ENCODE data around the gene MFAP2.

MFAP2 gene

DNA sequence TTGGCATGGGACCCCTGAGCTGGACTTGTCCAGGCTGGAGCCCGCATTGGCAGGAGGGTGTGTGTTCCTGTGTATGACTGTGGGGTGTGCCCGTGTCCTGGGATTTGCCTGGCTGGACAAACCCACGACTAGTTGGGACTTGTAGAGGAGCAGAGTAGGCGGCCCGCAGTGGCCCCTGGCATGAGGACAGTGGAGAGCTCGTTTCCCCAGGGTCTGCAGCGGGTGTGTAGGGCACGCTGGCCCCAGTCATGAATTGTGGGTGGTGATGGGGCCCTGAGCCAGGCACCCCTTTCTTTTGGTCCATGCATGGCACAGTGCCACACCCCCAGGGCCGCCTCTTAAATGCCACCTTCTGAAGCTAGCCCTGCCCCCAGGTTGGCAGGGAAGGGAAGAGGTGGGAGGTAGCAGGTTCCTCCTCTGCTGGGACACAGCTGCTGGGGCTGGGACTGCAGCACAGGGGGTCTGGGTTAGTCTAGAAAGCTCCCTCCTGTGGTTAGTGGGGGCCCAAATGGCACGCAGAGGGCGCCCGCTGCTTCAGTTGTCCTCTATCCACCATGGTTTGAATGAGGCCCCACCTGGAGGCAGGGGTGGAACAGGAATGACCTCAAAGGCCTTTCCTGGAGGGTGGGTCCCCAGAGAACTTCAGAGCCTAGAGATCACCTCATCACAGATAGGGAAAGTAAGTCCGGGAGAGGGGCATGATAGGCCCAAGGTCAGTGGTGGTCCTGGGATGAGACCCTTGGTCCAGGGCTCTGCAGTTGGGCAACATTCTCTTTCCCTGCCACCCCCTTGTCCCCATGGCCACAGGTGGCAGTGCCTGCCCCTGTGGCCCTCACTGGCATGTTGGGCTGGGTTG, 54.6 kb downstream of the MFAP2 start:
- Mint-ChIP-seq H3K36me3 (ENCODE audit: low read depth) (peaks cover 6% of the 10 kb centered on the region), H3K27me3 (no peaks in the 10 kb centered on the region), H3K9me3 (no peaks in the 10 kb centered on the region), H3K4me1 (ENCODE audit: low read depth) (peaks cover 24% of the 10 kb centered on the region), H3K4me3 (no peak overlapping the region), H3K27ac (no peak overlapping the region)
- no peak for DNase-seq

DNA sequence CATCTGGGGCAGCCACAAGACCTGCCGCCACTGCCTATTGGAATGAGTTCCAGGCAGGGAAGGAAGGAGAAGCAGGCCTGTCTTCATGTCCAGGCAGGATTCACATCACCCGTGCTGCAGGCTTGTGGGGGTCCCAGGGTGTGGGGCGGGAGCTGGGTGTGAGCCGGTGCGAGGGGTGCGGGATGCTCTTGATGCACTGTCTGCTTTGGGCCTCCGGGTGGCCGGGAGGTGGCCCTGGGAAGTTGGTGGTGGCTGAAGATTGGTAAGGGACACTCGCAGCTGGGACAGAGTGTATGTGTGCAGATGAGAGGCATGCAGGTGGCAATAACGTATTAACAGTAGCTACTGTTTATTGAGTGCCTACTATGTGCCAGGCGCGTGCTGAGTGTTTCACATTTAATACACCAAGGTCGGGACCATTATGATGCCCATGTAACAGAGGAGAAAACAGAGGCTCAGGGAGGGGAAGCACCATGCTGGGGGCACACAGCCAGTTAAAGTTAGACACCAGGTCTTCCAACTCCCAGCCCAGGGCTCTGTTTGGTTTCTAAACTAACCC, 55.4 kb downstream of the MFAP2 start:
- Mint-ChIP-seq H3K27ac (no peak overlapping the region), H3K4me1 (ENCODE audit: low read depth) (peaks cover 24% of the 10 kb centered on the region), H3K36me3 (ENCODE audit: low read depth) (no peaks in the 10 kb centered on the region), H3K9me3 (no peaks in the 10 kb centered on the region), H3K4me3 (no peak overlapping the region), H3K27me3 (no peaks in the 10 kb centered on the region)
- DNase-seq, result no peak
